SK-N-SH treated with all-trans-retinoic acid at 6 μM for 48 hours (cell line): Measurements from ENCODE around the gene CCT7.

ENCODE experiments used
- ISL1 ChIP-seq: fragments of 250-450 bp; sonication (Bioruptor Pico); IDR thresholded peaks from 2 replicates; pipeline ENCODE4 v2.1.2; 2022; ENCODE audit warnings: mild to moderate bottlenecking, moderate library complexity
- PATZ1 ChIP-seq: fragments of 250-450 bp; sonication (Bioruptor Pico); IDR thresholded peaks from 2 replicates; pipeline ENCODE4 v1.8.0; 2020; ENCODE audit warnings: mild to moderate bottlenecking, moderate library complexity, borderline replicate concordance
- ZC3H10 ChIP-seq: fragments of 250-450 bp; sonication (Bioruptor Pico); IDR thresholded peaks from 2 replicates; pipeline ENCODE4 v1.5.1; 2021; ENCODE audit warnings: mild to moderate bottlenecking, moderate library complexity
- ZFP3 ChIP-seq: fragments of 250-450 bp; sonication (Bioruptor Pico); IDR thresholded peaks from 2 replicates; pipeline ENCODE4 v1.5.0; 2020; ENCODE audit warnings: mild to moderate bottlenecking, moderate library complexity

- no peak for TF ChIP-seq PATZ1 (CRISPR knock-in tag)
- TF ChIP-seq ZFP3 (CRISPR knock-in tag): no peak
- TF ChIP-seq ISL1 (CRISPR knock-in tag): no peak
- no peak for TF ChIP-seq ZC3H10 (CRISPR knock-in tag)
Measured at GRCh38 chr2:73269686-73270465, 35.8 kb downstream of the CCT7 start.
